Activated CD8-positive, alpha-beta memory T cell treated with anti-CD3 and anti-CD28 coated beads, Interleukin-2, amount 50 U/mL, for 1 hour (primary cell): ENCODE data around the gene HMGA1.
"Not testable (repeated sequence)": the region's sequence is repeated elsewhere in the genome, so short reads cannot be mapped to it uniquely, and the experiment has no call there.

Source experiments
- DNase-seq: peaks from one replicate; pipeline ENCODE4 v3.0.0-alpha.2; 2020; ENCODE audit errors: extremely low read depth

Gene HMGA1

DNA sequence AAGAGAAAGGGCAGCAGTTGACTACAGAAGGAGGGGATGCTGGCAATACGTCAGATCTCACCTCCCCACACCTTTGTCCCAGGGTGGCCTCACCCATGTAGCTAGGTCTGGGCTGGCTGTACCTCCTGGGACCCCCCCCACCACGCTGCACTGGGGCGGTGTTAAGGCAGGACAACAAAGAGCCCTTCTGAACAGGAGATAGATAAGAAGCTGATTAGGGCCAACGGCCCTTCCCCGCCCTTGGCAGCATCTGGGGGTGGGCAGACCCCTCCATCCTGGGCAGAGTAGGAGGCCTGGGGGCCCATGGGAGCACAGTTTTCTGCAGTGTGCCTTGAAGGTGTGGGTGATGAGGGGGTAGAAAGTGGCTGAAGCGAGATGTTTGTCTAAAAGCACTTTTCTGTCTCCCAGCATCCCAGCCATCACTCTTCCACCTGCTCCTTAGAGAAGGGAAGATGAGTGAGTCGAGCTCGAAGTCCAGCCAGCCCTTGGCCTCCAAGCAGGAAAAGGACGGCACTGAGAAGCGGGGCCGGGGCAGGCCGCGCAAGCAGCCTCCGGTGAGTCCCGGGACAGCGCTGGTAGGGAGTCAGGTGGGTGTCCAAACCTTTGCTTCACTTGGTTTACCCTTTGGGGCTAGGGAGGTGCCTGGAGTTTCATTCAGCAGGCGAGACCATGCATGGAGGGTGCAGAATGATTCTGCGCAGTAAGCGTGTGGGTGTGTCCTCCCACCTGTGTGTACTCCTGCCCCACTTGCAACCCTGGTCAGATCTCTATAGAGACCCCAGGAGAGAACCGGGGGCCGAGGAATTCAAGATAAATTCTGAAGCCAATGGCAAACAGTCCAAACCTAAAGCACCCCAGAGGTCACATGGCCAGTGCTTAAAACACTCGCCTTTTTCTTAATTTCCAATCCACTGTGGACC lies 3.9 kb downstream of the HMGA1 start:
- no peak for DNase-seq

DNA sequence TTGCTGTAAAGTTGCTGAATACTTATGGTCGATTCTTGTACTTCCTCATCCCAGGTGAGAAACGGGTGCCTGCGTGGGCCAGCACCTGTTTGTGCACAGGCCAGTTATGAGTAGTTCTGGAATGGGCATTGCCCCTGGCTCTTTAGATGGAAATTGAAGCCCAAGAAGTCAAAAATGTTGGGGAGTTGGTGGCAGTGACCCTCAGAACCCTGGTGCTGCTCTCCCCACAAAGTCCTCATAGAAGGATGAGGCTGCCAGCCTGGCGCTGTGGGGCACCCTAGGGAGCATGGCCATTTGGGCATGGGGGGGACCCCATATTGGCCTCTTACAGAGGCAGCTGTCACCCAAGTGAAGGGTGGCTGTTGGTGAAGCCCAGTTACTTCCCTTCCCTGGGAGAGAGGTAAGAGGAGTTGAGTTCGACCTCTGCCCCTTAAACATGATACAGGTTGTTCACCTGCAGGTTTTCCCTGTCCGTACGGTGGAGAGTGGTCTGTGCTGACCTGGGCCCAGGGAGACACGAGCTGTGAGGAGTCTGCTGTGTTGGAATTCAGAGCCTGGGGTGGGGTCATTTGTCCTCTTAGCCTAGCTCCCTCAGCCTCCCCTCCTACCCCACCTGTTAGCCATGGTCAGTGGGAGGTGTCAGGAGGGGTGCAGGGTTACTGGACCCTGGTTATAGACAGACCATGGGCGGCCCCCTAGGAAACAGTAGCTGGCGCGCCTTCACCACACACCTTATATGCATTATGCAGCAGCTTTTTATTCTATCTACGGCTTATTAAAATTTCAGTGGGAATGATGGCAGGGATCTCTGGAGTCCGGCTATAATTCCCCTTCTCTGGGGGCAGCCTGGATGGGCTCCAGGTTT lies 4.9 kb downstream of the HMGA1 start:
- DNase-seq = no peak

DNA sequence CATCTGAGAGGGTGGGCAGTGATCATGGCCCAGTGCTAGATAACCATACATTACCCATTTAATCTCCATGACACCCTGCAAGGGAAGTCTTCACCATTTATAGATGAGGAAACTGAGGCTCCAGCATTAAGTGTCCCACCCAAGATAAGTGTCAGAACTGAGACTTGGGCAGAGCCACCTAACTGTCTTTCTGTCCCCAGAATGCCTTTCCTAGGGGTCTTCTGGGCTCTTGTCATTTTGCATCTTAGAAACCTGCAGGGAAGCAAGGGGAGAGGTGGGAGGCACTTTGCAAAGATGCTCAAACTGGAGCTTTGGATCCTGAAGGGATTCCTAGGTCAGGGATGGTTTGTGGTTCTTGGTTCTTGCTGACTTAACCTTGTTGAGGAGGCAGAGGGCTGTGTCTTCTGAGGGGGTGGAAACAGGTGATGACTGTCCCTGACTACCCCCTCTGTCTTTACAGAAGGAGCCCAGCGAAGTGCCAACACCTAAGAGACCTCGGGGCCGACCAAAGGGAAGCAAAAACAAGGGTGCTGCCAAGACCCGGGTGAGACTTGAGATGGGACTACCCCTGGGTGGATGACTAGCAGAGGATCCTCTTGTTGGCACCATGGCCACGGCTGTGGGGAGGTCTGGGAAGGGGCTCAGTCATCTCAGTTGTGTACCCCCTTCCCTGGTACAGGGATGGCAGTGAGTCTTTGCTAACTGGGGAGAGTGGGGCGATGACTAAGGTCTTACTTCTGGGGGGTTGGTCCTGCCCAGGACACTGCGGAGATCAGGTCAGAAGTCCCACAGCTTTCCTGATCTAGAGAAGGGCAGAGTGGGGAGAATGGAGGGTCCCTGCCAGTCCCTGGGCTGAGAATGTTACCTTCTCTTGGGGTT lies 5.8 kb downstream of the HMGA1 start:
- DNase-seq = no peak

DNA sequence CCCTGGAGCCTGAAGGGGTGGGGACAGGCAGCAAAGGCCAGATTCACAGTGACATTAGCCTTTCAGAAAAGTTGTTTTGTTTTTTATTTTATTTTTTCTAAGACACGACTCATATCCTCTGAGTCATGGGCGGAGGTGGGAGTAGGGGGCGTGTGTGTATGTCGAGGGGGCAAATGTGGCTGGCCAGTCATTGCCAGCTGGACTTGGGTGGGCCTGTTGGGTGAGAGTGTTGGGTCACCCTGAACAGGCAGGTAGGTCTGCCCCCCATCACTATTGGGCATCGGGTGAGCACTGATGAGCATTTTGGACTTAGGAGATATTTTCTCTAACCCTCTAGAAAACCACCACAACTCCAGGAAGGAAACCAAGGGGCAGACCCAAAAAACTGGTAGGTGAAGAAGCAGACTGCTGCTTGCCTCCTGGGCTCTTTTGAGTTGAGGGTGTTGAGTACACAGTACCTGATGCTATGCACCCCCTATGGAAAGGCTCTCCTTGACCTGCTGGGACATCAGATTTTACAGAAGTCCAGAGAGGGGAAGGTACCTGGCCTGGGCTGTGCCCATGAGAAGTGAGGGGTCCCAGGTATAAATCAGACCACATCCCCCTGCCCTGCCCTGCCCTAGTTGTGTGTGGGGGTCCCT lies 6.6 kb downstream of the HMGA1 start:
- no peak for DNase-seq

DNA sequence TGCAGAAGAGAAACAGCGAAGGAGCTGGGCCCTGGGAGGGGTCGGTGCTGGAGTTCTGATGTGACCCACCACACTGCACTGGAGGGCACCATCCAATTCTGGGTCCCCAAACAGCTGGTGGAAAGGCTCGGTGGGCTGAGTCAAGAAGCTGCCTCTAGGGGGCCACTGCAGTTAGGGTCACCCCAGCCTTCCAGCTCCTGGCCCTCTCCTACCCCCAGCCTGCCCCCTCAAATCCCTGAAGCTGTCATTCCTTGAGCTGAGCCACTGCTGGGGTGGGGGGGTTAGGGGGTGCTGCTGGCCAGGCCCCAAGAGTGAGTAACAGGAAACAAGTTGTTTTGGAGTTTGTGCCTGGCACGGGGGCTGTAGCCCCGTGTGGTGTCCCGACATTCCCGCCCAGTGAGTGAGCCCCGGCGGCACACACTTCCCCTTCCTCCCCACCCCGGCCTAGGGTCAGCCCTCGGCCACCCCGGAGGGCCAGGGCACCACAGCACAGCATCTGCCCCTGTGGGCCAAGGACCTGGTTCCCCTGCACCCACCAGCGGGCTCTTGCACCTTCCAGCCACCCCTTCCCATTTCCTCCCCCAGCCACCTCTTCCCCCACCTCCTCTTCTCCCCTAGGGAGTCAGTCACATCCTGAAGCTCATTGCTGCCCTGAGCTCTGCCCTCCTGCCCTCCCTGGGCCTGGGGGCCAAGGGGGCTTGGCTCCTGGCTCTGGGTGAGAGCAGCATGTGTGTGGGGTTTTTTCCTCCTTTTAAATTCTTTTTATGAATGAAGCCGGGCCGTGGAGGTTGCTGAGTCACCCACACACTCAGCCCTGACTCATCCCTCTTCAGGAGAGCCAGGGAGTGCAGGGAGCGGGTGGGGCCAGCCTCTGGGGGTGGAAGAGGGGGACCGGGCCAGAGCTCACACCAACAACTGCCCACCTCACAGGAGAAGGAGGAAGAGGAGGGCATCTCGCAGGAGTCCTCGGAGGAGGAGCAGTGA lies 7.5 kb downstream of the HMGA1 start:
- no peak for DNase-seq

DNA sequence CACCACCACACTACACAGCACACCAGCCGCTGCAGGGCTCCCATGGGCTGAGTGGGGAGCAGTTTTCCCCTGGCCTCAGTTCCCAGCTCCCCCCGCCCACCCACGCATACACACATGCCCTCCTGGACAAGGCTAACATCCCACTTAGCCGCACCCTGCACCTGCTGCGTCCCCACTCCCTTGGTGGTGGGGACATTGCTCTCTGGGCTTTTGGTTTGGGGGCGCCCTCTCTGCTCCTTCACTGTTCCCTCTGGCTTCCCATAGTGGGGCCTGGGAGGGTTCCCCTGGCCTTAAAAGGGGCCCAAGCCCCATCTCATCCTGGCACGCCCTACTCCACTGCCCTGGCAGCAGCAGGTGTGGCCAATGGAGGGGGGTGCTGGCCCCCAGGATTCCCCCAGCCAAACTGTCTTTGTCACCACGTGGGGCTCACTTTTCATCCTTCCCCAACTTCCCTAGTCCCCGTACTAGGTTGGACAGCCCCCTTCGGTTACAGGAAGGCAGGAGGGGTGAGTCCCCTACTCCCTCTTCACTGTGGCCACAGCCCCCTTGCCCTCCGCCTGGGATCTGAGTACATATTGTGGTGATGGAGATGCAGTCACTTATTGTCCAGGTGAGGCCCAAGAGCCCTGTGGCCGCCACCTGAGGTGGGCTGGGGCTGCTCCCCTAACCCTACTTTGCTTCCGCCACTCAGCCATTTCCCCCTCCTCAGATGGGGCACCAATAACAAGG lies 8.5 kb downstream of the HMGA1 start:
- DNase-seq = not testable (repeated sequence)

DNA sequence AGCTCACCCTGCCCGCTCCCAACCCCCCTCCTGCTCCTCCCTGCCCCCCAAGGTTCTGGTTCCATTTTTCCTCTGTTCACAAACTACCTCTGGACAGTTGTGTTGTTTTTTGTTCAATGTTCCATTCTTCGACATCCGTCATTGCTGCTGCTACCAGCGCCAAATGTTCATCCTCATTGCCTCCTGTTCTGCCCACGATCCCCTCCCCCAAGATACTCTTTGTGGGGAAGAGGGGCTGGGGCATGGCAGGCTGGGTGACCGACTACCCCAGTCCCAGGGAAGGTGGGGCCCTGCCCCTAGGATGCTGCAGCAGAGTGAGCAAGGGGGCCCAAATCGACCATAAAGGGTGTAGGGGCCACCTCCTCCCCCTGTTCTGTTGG lies 9.1 kb downstream of the HMGA1 start:
- DNase-seq = not testable (repeated sequence)

DNA sequence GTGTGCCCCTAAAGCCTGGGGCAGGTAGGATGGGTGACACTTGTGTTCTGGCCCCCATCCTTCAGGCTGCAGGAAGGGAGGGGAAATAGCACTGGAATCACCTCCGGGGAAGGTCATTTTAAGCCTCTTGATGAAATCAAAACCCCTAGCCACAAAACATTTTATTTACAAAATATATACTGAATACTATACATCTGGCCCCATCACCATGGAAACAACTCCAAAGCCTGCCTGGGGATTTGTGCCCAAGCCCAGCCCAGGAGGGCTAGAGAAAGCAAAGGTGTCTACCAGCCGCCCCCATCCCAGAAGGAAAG lies 9.5 kb downstream of the HMGA1 start:
- no peak for DNase-seq

DNA sequence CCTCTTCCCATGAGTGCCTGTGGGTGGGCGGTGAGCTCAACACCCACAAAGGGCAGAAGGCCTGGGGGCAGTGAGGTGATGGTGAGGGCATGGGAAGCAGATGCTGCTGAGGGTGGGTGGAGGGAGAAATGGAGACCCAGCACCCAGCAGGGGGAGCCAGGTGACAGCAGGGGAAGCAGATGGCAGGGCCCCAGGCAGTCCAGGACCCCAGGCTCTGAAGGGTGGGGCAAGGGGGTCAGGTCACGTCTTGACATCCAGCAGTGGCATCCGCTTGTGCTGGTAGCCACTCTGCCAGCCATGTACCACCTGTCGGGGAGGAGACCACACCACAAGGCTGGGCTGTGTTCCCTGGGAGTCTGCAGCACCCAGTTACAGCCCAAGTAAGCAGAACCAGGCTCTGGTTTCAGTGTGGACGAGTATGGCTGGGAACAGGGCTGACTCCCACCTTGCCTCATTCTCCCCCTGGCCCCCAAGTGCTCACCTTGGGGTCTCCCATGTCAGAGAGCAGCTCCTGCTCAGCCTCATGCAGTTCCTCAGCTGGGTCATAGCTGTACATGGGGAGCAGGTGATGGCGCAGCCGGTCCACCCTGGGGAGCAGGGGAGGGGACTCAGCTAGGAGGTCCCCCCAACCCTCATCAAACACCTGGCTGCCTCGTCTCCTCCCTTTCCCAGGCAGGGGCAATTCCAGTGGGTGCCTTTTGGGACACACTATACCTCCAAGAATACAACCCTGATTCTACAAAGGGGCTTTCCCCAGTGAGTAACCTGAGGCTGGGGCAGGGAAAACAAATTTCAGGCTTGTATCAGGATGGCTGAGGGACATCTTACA lies 10.1 kb downstream of the HMGA1 start:
- no peak for DNase-seq

DNA sequence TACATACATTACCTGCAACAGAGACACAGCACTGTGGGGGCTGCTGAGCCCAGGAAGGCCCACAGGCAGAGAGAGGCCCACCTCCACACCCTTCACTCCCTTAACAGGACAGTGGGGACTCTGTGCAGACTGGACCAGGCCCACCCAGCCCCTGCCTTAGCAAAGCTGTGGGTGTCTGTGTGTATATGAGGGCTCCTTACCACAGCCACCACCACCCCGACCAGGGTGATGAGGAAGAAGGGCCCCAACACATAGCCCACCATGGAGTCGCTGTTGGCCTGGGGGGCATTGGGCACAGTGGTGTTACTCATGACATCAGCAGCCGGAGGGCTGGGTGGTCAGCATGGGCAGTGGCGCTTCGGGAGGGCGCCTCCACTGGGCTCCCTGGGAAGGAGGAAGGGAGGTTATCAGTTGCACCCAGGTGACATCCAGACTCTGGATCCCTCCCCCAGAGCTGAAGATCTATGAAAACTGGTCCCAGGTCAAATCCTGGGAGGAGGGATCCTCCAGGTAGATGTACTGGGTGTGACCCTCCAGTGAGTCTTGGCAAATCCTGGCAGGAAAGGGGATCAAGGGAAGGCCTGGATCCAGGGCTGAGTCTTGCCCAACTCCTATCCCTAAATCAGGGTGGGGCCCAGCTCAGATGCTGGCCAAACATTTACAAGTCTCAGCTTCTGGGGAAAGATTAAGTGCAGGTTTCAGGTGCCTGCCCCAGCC lies 11.0 kb downstream of the HMGA1 start:
- no peak for DNase-seq

DNA sequence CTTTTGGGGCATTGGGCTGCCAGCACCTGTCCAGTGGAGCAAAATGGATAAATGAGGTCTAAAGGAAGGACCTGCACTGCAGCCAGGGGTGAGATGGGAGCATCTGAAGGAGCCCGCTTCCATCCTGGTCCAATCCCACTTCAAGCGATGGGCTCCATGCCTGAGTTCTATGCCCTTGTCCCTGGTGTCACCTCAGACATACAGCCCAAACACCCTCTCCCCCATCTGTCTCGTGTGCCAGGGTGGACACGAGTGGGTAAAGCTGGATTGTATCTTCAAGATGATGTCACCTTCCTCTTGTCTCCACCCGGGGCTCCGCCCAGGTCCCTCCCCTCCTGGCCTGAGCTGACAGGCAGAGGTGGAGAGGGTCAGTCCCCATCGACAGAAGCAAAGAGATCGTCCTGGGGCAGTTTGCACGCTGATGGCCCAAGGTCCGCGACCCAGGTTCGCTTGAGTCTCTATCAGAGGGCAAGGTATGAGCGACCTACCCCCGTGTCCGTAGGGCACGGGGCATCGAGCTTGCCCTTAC lies 11.6 kb downstream of the HMGA1 start:
- no peak for DNase-seq

DNA sequence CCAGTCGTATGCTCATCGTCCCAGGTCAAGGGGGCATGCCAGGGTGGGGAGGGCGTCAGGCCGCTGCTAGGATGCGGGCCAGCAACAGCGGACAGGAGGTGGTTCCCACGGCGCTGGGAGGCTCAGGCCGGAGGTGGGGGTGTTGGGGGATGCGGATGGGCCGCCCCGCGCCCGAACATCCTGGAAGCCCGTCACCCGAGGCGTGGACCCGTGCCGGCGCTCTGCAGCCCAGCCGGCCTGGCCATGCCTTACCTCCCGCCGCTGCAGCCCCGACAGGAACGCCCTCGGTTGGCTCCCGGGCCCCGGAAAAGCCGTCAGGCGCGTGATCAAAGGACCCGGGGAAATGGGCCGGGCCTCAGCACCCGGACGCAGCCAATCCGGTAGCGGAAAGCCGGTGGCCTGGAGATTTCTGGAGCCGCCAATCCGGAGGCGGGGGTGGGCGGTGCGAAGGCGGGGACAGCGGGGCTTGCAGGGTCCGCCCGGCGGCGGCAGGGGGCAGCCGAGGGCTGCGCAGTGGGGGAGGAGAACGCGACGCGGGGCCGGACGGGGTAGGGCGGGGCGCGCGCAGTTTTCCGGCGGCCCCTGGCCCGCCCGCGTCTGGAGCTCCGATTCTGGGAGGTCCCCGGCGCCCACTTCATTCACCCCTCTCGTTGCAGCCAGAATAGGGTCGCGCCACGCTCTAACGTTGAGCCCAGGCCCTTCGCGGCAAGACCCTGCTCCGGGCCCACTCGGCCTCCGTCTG lies 12.2 kb downstream of the HMGA1 start, which contains the start of gene SMIM29:
Gene SMIM29, minus strand, starts transcription at position 280 of the 742 bp plus-strand sequence. CDS start 1,215 bp downstream, outside the sequence.
- DNase-seq = peak; percentile 91

DNA sequence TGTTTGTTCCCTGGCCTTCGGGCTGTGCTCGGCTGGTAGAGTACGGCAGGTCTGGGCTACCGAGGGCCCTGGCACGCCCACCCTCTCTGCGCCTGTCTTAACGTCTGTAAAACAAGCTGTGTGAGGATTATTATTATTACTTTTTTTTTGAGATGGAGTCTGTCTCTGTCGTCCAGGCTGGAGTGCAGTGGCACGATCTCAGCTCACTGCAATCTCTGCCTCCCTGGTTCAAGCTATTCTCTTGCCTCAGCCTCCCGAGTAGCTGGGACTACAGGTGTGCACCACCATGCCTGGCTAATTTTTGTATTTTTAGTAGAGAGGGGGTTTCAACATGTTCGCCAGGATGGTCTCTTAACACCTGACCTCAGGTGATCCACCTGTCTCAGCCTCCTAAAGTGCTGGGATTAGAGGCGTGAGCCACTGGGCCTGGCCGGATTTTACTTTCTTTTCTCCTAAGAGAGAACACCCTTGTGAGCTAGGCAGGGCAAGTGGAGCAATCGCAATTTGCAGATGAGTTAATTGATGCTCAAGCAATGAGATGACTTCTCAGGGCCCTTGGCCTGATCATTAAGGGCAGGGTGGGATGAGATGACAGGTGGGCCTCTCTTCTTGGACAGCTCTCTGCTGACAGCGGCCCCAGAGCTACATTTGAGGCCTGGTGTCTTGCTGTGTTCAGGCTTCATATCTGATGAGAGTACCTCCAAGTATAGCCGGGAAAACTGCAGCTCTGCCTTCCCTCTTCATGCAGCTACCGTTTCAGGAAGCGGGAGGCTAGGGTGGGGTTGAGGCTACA lies 13.0 kb downstream of the HMGA1 start:
- DNase-seq = no peak

DNA sequence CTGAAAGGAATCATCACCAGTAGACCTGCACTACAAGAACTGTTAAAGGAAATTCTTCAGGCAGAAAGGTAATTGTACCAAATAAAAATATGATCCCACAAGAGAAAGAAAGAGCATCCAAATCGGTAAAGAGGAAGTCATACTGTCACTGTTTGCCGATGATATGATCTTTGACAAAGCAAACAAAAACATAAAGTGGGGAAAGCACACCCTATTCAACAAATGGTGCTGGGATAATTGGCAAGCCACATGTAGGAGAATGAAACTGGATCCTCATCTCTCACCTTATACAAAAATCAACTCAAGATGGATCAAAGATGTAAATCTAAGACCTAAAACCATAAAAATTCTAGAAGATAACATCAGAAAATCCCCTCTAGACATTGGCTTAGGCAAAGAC lies 15.7 kb downstream of the HMGA1 start:
- not testable (repeated sequence) for DNase-seq

DNA sequence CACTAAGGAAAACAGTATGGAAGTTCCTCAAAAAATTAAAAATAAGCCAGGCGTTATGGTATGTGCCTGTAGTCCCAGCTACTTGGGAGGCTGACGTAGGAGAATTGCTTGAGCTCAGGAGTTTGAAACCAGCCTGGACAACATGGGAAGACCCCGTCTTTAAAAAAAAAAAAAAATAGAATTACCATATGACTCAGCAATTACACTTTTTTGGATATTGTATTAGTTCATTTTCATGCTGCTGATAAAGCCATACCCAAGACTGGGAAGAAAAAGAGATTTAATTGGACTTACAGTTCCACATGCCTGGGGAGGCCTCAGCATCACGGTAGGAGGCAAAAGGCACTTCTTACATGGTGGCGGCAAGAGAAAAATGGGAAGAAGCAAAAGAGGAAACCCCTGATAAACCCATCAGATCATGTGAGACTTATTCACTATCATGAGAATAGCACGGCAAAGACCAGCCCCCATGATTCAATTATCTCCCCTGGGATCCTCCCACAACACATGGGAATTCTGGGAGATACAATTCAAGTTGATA lies 22.9 kb downstream of the HMGA1 start:
- DNase-seq = no peak
